Colonic mucosa (tissue), 4 donors: ENCODE data around the gene ADGRD1. TPM values are rescaled to one million over a fixed set of nuclear protein-coding genes. Genes with fewer than 3 reads are reported as not detected.

Experiments
- DNase-seq: peaks from one replicate; pipeline ENCODE4 v3.0.0-alpha.2; 2020
- H3K27ac ChIP-seq: fragments of 200-600 bp; one replicate; pipeline ENCODE4 v1.8.0; 2021
- H3K27me3 ChIP-seq: fragments of 200-600 bp; one replicate; pipeline ENCODE4 v1.8.0; 2021
- H3K36me3 ChIP-seq: fragments of 200-600 bp; one replicate; pipeline ENCODE4 v1.8.0; 2021
- H3K4me1 ChIP-seq: fragments of 200-600 bp; one replicate; pipeline ENCODE4 v1.8.0; 2021; ENCODE audit warnings: mild to moderate bottlenecking
- H3K4me3 ChIP-seq: fragments of 200-600 bp; one replicate; pipeline ENCODE4 v1.8.0; 2021
- H3K9ac ChIP-seq, 2 donors: one replicate each; pipeline ENCODE4 v1.7.0; 2013; ENCODE audit warnings: control low read depth in 2 of 2, low read depth in 2 of 2, low read length in 2 of 2
- H3K9me3 ChIP-seq: fragments of 200-600 bp; one replicate; pipeline ENCODE4 v1.8.0; 2021
- intact Hi-C: fragments of 100-400 bp; cut with DNase I; formaldehyde crosslinking; loops from one replicate; pipeline ENCODE4 v1.14.1; 2022
- total RNA-seq, 2 donors: library from RNA; stranded (reverse); fragmentation: NEBNext Ultra II Directional in 1 of 2; extraction: Animal tissue kit (Norgen Biotek cat#: 25700) in 1 of 2; gene quantifications; one replicate each; pipeline ENCODE4 v1.2.1, GENCODE V29; 2021
- TF ChIP-seq, protein P1 (sequence below): fragments of 200-600 bp; IDR thresholded peaks from one replicate; pipeline ENCODE4 v1.8.0; 2022; ENCODE audit warnings: antibody characterized with exemption, mild to moderate bottlenecking
- donor health status: healthy.
- donor health status: DM: no; HTN: no; CAD: no.
- donor health status: DM: no; HTN: no; CAD: no.

ADGRD1 gene
- total RNA-seq, 2 donors from 2014 or later = 3.5 to 3.6 TPM

- no peak overlapping the region for H3K27ac ChIP-seq
- no peak for DNase-seq
Observed at GRCh38 chr12:131007740-131008117, 54.0 kb downstream of the ADGRD1 start.

GRCh38 chr12:131008131-131008912 is 54.6 kb downstream of the ADGRD1 start:
- no peak overlapping the region for H3K9ac ChIP-seq
- no peak overlapping the region for H3K27ac ChIP-seq
- H3K27me3 ChIP-seq = no peaks in the 10 kb centered on the region
- H3K4me3 ChIP-seq = no peak overlapping the region
- TF ChIP-seq, protein P1, sequence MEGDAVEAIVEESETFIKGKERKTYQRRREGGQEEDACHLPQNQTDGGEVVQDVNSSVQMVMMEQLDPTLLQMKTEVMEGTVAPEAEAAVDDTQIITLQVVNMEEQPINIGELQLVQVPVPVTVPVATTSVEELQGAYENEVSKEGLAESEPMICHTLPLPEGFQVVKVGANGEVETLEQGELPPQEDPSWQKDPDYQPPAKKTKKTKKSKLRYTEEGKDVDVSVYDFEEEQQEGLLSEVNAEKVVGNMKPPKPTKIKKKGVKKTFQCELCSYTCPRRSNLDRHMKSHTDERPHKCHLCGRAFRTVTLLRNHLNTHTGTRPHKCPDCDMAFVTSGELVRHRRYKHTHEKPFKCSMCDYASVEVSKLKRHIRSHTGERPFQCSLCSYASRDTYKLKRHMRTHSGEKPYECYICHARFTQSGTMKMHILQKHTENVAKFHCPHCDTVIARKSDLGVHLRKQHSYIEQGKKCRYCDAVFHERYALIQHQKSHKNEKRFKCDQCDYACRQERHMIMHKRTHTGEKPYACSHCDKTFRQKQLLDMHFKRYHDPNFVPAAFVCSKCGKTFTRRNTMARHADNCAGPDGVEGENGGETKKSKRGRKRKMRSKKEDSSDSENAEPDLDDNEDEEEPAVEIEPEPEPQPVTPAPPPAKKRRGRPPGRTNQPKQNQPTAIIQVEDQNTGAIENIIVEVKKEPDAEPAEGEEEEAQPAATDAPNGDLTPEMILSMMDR = no peak
- no peak for DNase-seq
- intact Hi-C loops = no loop called here
- H3K4me1 ChIP-seq = no peaks in the 10 kb centered on the region
- no peaks in the 10 kb centered on the region for H3K36me3 ChIP-seq
- H3K9me3 ChIP-seq = no peaks in the 10 kb centered on the region

More at GRCh38 chr12:131007740-131008117, 54.0 kb downstream of the ADGRD1 start:
- Histone ChIP-seq H3K4me3 (no peak overlapping the region), H3K36me3 (no peaks in the 10 kb centered on the region), H3K9me3 (no peaks in the 10 kb centered on the region), H3K9ac (no peak overlapping the region), H3K4me1 (no peaks in the 10 kb centered on the region), H3K27me3 (no peaks in the 10 kb centered on the region)
- TF ChIP-seq, protein P1 = no peak
- intact Hi-C loops = no loop called here

DNA sequence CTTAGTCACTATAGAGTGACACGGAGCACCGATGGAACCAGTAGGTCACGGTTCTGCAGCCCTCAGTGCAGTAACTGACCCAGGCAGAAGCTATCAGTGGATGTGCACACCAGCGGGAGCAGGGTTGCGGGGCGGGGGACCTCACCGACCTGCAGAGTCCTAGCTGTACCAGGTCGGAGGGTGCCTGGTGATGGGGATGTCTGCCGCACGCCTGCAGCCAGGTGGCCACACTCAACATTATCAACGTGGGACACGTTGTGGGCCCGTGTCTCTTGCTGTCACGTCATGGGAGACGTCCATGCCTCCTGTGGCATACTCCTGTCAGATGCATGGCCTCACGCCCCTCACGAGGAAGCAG is 55.2 kb downstream of the ADGRD1 start:
- DNase-seq = no peak
- no peaks in the 10 kb centered on the region for H3K9me3 ChIP-seq
- H3K4me1 ChIP-seq = no peaks in the 10 kb centered on the region
- no peak overlapping the region for H3K27ac ChIP-seq
- no peak overlapping the region for H3K4me3 ChIP-seq
- no peaks in the 10 kb centered on the region for H3K27me3 ChIP-seq
- no peaks in the 10 kb centered on the region for H3K36me3 ChIP-seq
- TF ChIP-seq, protein P1 = no peak
- intact Hi-C loops = no loop called here
- H3K9ac ChIP-seq = no peak overlapping the region

DNA sequence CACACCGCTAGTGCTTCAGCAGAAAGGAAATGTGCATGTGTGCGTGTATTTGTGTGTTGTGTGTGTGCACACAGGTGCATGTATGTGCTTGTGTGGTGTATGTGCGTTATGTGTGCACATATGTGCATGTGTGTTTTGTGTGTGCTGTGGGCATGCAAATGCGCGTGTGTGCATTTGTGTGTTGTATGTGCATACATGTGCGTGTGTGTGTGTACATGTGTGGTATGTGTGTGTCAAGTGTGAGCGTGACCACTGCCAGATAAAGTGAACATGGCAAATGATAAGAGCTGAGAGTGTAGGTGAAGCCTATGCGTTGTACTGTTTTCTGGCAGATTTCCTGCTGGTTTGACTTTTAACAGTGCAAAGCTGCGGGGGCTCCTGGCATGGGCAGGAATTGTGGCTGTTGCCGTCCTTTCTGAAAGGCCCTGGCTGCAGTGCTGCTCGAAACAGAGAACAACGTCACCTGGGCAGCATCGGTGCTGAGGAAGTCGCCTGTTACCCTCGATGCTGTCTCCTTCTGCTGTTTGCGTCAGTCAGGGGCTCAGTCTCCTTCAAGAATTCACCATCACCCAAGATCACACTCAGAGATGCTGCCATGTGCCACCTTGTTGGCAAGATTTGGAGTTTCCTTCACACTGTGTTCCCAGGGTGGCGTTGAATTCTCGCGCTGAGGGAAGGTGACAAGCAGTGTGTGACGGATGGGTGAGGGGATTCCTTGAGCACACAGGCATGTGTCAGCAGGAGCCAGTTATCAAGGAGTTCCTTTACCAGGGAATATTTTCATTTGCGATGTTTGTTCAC is 56.1 kb downstream of the ADGRD1 start:
- Histone ChIP-seq H3K9me3 (no peaks in the 10 kb centered on the region), H3K4me3 (no peak overlapping the region), H3K36me3 (no peaks in the 10 kb centered on the region), H3K27ac (no peak overlapping the region), H3K4me1 (no peaks in the 10 kb centered on the region), H3K27me3 (no peaks in the 10 kb centered on the region), H3K9ac (no peak overlapping the region)
- intact Hi-C loops = no loop called here
- TF ChIP-seq, protein P1 = no peak
- no peak for DNase-seq

- Histone ChIP-seq H3K36me3 (no peaks in the 10 kb centered on the region), H3K4me3 (no peak overlapping the region), H3K9me3 (no peaks in the 10 kb centered on the region), H3K27me3 (no peaks in the 10 kb centered on the region), H3K4me1 (no peaks in the 10 kb centered on the region), H3K27ac (no peak overlapping the region), H3K9ac (no peak overlapping the region)
- DNase-seq = no peak
- intact Hi-C loops = no loop called here
- TF ChIP-seq, protein P1 = no peak
Observed at GRCh38 chr12:131010396-131011131, 56.9 kb downstream of the ADGRD1 start.
